GM11168 (cell line): Measurements from ENCODE around the gene PPP1R13B.

ENCODE experiments used
- in situ Hi-C: fragments of 300-500 bp; cut with MboI; formaldehyde crosslinking; loops from one replicate; pipeline ENCODE4 v1.12.0; 2022; ENCODE audit warnings: low sequenced_read_pairs; ENCODE audit not compliant: unreplicated experiment

PPP1R13B gene

GRCh38 chr14:103719751-103720150 lies 127.6 kb downstream of the PPP1R13B start:
- in situ Hi-C loops = no loop called here

GRCh38 chr14:103718572-103718971 lies 128.8 kb downstream of the PPP1R13B start:
- in situ Hi-C loops = no loop called here

- in situ Hi-C loops = no loop called here
Measured at GRCh38 chr14:103716899-103717411, 130.4 kb downstream of the PPP1R13B start.

GRCh38 chr14:103716091-103716801 lies 131.1 kb downstream of the PPP1R13B start:
- in situ Hi-C loops = no loop called here

GRCh38 chr14:103715052-103716000 lies 132.0 kb downstream of the PPP1R13B start, which contains the start of the genes XRCC3 and ZFYVE21:
XRCC3 (minus strand) TSS chr14:103715451; CDS start chr14:103711087, 4,364 bp downstream.
ZFYVE21 (plus strand) TSS chr14:103715810; CDS start chr14:103715842, 32 bp downstream.
- in situ Hi-C loops = no loop called here

- in situ Hi-C loops = no loop called here
Measured at GRCh38 chr14:103714063-103714724, 133.2 kb downstream of the PPP1R13B start.

- in situ Hi-C loops = no loop called here
Measured at GRCh38 chr14:103713304-103714062, 133.9 kb downstream of the PPP1R13B start.

GRCh38 chr14:103712633-103713247 lies 134.6 kb downstream of the PPP1R13B start:
- in situ Hi-C loops = no loop called here

- in situ Hi-C loops = no loop called here
Measured at GRCh38 chr14:103711516-103712431, 135.6 kb downstream of the PPP1R13B start.

- in situ Hi-C loops = no loop called here
Measured at GRCh38 chr14:103710771-103711377, 136.5 kb downstream of the PPP1R13B start.

- in situ Hi-C loops = no loop called here
Measured at GRCh38 chr14:103709814-103710213, 137.6 kb downstream of the PPP1R13B start.

- in situ Hi-C loops = no loop called here
Measured at GRCh38 chr14:103708750-103709187, 138.6 kb downstream of the PPP1R13B start.

- in situ Hi-C loops = no loop called here
Measured at GRCh38 chr14:103707329-103708263, 139.8 kb downstream of the PPP1R13B start.

GRCh38 chr14:103706551-103707328 lies 140.6 kb downstream of the PPP1R13B start:
- in situ Hi-C loops = no loop called here

GRCh38 chr14:103705504-103706284 lies 141.7 kb downstream of the PPP1R13B start:
- in situ Hi-C loops = no loop called here
